Chondrocyte (in vitro differentiated cells): Measurements from ENCODE around the gene HSPA12B. TPM values are rescaled to one million over a fixed set of nuclear protein-coding genes. Genes with fewer than 3 reads are reported as not detected.
A peak's percentile ranks its signal among the peaks of the same experiment; 100 is the strongest.

Experiments used
- DNase-seq: peaks from one replicate; pipeline ENCODE4 v3.0.0; 2021; ENCODE audit warnings: mixed read lengths, low spot score
- H3K27ac Mint-ChIP-seq: one replicate; pipeline ENCODE4 v1.8.0; 2021; ENCODE audit warnings: mild to moderate bottlenecking, moderate library complexity, mixed read lengths; ENCODE audit not compliant: unreplicated experiment
- H3K27me3 Mint-ChIP-seq: 2 replicates; pipeline ENCODE4 v1.8.0; 2021; ENCODE audit warnings: low read depth, mixed read lengths
- H3K36me3 Mint-ChIP-seq: 2 replicates; pipeline ENCODE4 v1.8.0; 2021; ENCODE audit warnings: low read depth, mixed read lengths
- H3K4me1 Mint-ChIP-seq: 2 replicates; pipeline ENCODE4 v1.8.0; 2021; ENCODE audit warnings: low read depth, mild to moderate bottlenecking, mixed read lengths
- H3K4me3 Mint-ChIP-seq: one replicate; pipeline ENCODE4 v1.8.0; 2021; ENCODE audit warnings: mild to moderate bottlenecking, moderate library complexity, mixed read lengths; ENCODE audit not compliant: unreplicated experiment
- H3K9me3 Mint-ChIP-seq: 2 replicates; pipeline ENCODE4 v1.8.0; 2021; ENCODE audit warnings: low read depth, mixed read lengths
- CTCF ChIP-seq: fragments of 200-600 bp; sonication (generic); IDR thresholded peaks from 2 replicates; pipeline ENCODE4 v1.5.0; 2021; ENCODE audit warnings: antibody characterized with exemption, mild to moderate bottlenecking, moderate library complexity
- total RNA-seq: library from RNA; stranded (reverse); gene quantifications from 3 replicates; pipeline ENCODE4 v1.2.1, GENCODE V29; 2021

The HSPA12B gene
- total RNA-seq, 1 donor from 2014 or later: 0.10 TPM

- H3K27me3 Mint-ChIP-seq: peaks cover 4% of the 10 kb centered on the region
- TF ChIP-seq CTCF: no peak
- H3K4me1 Mint-ChIP-seq: peaks cover 11% of the 10 kb centered on the region
- no peaks in the 10 kb centered on the region for H3K9me3 Mint-ChIP-seq
- no peaks in the 10 kb centered on the region for H3K36me3 Mint-ChIP-seq
- no peak for DNase-seq
- no peak overlapping the region for H3K4me3 Mint-ChIP-seq
- H3K27ac Mint-ChIP-seq: no peak overlapping the region
Observed at GRCh38 chr20:3689978-3690377, 42.5 kb upstream of the HSPA12B start.

- no peak for DNase-seq
- H3K27ac Mint-ChIP-seq: no peak overlapping the region
- H3K27me3 Mint-ChIP-seq: peaks cover 4% of the 10 kb centered on the region
- H3K4me3 Mint-ChIP-seq: no peak overlapping the region
- no peaks in the 10 kb centered on the region for H3K9me3 Mint-ChIP-seq
- peaks cover 11% of the 10 kb centered on the region for H3K4me1 Mint-ChIP-seq
- TF ChIP-seq CTCF: no peak
- H3K36me3 Mint-ChIP-seq: no peaks in the 10 kb centered on the region
Observed at GRCh38 chr20:3690413-3690812, 42.1 kb upstream of the HSPA12B start.

- peaks cover 4% of the 10 kb centered on the region for H3K27me3 Mint-ChIP-seq
- H3K9me3 Mint-ChIP-seq: no peaks in the 10 kb centered on the region
- no peak overlapping the region for H3K27ac Mint-ChIP-seq
- peaks cover 11% of the 10 kb centered on the region for H3K4me1 Mint-ChIP-seq
- no peaks in the 10 kb centered on the region for H3K36me3 Mint-ChIP-seq
- peak; percentile 90 for DNase-seq
- TF ChIP-seq CTCF: no peak
- H3K4me3 Mint-ChIP-seq: no peak overlapping the region
Observed at GRCh38 chr20:3691306-3691705, 41.2 kb upstream of the HSPA12B start.

GRCh38 chr20:3691897-3692296, 40.6 kb upstream of the HSPA12B start:
- DNase-seq: peak; percentile 81
- H3K36me3 Mint-ChIP-seq: no peaks in the 10 kb centered on the region
- H3K4me1 Mint-ChIP-seq: peaks cover 5% of the 10 kb centered on the region
- no peak overlapping the region for H3K4me3 Mint-ChIP-seq
- no peak for TF ChIP-seq CTCF
- peaks cover 2% of the 10 kb centered on the region for H3K27me3 Mint-ChIP-seq
- no peak overlapping the region for H3K27ac Mint-ChIP-seq
- H3K9me3 Mint-ChIP-seq: no peaks in the 10 kb centered on the region

GRCh38 chr20:3692706-3693294, 39.7 kb upstream of the HSPA12B start:
- Mint-ChIP-seq H3K4me1 (peaks cover under 1% of the 10 kb centered on the region), H3K27ac (no peak overlapping the region), H3K9me3 (no peaks in the 10 kb centered on the region), H3K4me3 (no peak overlapping the region), H3K36me3 (no peaks in the 10 kb centered on the region), H3K27me3 (no peaks in the 10 kb centered on the region)
- TF ChIP-seq CTCF: no peak
- DNase-seq: peak; percentile 85
